Measurements from ENCODE around the gene MACROH2A1. TPM values are rescaled to one million over a fixed set of nuclear protein-coding genes. Genes with fewer than 3 reads are reported as not detected.

Gene MACROH2A1
- total and polyA plus RNA-seq, 2 donors from 2014 or later, result 99.4 to 144 TPM

DNA sequence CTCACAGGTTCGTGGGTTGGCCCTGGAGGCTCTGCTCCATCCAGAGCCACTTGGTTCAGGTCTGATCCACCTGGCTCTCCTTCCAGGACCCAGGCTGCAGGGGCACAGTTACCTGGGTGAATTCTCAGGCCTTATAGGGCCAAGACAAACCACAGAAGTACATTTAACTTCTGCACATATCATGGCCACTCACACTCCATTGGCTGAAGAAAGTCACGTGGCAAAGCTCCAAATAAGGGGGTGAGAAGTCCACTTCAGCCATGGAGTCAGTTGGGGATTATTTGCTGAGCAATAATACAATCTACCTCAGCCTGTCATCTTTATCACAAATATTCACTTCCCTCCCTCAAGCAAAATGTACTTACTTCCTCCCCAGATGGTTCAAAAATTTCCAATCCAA lies 83.6 kb downstream of the MACROH2A1 start:
- H3K36me3 ChIP-seq (ENCODE audit: control insufficient read depth in 2 of 3, insufficient read depth in 3 of 3, low read length in 3 of 3), result no peaks in the 10 kb centered on the region
- H3K27me3 ChIP-seq (ENCODE audit: control insufficient read depth, insufficient read depth, low read length), result no peaks in the 10 kb centered on the region
- no peaks in the 10 kb centered on the region for H3K9me3 ChIP-seq (ENCODE audit: control insufficient read depth in 2 of 3, insufficient read depth in 1 of 3, low read length in 3 of 3)
- DNase-seq, result no peak
- H3K4me1 ChIP-seq (ENCODE audit: control insufficient read depth in 2 of 3, insufficient read depth in 2 of 3, low read depth in 1 of 3, low read length in 3 of 3), result no peaks in the 10 kb centered on the region
- H3K27ac ChIP-seq (ENCODE audit: low read depth in 2 of 2, low read length in 2 of 2), result no peak overlapping the region
- TF ChIP-seq, protein P1, sequence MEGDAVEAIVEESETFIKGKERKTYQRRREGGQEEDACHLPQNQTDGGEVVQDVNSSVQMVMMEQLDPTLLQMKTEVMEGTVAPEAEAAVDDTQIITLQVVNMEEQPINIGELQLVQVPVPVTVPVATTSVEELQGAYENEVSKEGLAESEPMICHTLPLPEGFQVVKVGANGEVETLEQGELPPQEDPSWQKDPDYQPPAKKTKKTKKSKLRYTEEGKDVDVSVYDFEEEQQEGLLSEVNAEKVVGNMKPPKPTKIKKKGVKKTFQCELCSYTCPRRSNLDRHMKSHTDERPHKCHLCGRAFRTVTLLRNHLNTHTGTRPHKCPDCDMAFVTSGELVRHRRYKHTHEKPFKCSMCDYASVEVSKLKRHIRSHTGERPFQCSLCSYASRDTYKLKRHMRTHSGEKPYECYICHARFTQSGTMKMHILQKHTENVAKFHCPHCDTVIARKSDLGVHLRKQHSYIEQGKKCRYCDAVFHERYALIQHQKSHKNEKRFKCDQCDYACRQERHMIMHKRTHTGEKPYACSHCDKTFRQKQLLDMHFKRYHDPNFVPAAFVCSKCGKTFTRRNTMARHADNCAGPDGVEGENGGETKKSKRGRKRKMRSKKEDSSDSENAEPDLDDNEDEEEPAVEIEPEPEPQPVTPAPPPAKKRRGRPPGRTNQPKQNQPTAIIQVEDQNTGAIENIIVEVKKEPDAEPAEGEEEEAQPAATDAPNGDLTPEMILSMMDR (IDR thresholded peaks at IDR 0.05; ENCODE audit: borderline replicate concordance, extremely low read depth, insufficient read depth), result no peak
- H3K9ac ChIP-seq (ENCODE audit: low read length in 3 of 3), result no peak overlapping the region
- intact Hi-C loops (cut with DNase I), result no loop called here
- no peak overlapping the region for H3K4me3 ChIP-seq (ENCODE audit: low read length in 3 of 3)
- FAIRE-seq, result no peak

DNA sequence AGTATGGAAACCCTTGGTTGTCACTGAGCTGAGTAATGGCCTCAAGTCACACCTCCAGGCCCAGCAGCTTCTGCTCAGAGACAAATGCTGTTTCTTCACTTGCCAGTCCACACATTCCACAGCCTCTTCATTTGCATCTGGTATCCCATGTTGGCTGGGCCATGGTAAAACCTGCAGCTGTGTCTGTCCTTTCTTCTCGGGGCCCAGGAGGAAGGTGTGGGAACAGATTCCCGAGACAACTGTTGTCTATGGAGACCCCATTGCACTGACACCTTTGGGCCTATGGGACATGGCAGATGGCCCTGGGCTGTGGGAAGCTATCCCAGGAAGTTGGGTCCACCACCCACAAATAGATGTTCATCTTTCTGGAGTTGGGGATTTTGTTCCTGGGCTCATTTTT lies 85.1 kb downstream of the MACROH2A1 start:
- no peak for FAIRE-seq

DNA sequence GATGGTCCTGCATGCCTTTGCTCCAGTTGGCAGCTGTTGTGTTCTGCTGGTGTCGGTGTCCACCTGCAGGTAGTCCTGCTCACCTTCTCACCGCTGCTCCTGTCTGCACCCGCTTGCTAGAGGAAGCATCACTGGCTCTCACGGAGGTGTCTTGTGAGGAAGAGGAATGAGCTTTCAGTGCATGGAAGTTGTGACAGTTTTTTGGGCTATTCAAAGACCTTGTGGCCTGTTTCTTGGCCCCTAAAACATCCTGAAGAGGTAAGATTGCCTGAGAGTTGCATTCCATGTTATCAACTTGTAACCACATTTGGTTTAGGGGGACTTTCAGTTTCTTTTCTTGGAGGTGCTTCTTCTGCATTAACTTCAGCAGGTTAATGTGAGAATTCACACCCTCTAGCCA lies 85.6 kb downstream of the MACROH2A1 start:
- Histone ChIP-seq H3K4me1 (ENCODE audit: control insufficient read depth in 2 of 3, insufficient read depth in 2 of 3, low read depth in 1 of 3, low read length in 3 of 3) (no peaks in the 10 kb centered on the region), H3K9me3 (ENCODE audit: control insufficient read depth in 2 of 3, insufficient read depth in 1 of 3, low read length in 3 of 3) (no peaks in the 10 kb centered on the region), H3K36me3 (ENCODE audit: control insufficient read depth in 2 of 3, insufficient read depth in 3 of 3, low read length in 3 of 3) (no peaks in the 10 kb centered on the region), H3K27ac (ENCODE audit: low read depth in 2 of 2, low read length in 2 of 2) (no peak overlapping the region), H3K9ac (ENCODE audit: low read length in 3 of 3) (no peak overlapping the region), H3K27me3 (ENCODE audit: control insufficient read depth, insufficient read depth, low read length) (no peaks in the 10 kb centered on the region), H3K4me3 (ENCODE audit: low read length in 3 of 3) (no peak overlapping the region)
- TF ChIP-seq, protein P1 (IDR thresholded peaks at IDR 0.05; ENCODE audit: borderline replicate concordance, extremely low read depth, insufficient read depth), result no peak
- intact Hi-C loops (cut with DNase I), result no loop called here
- FAIRE-seq (no peak), DNase-seq (no peak)

More for the DNA sequence above, 85.1 kb downstream of the MACROH2A1 start:
- TF ChIP-seq, protein P1 (IDR thresholded peaks at IDR 0.05; ENCODE audit: borderline replicate concordance, extremely low read depth, insufficient read depth), result no peak
- Histone ChIP-seq H3K27me3 (ENCODE audit: control insufficient read depth, insufficient read depth, low read length) (no peaks in the 10 kb centered on the region), H3K4me3 (ENCODE audit: low read length in 3 of 3) (no peak overlapping the region), H3K9me3 (ENCODE audit: control insufficient read depth in 2 of 3, insufficient read depth in 1 of 3, low read length in 3 of 3) (no peaks in the 10 kb centered on the region), H3K4me1 (ENCODE audit: control insufficient read depth in 2 of 3, insufficient read depth in 2 of 3, low read depth in 1 of 3, low read length in 3 of 3) (no peaks in the 10 kb centered on the region), H3K27ac (ENCODE audit: low read depth in 2 of 2, low read length in 2 of 2) (no peak overlapping the region), H3K36me3 (ENCODE audit: control insufficient read depth in 2 of 3, insufficient read depth in 3 of 3, low read length in 3 of 3) (no peaks in the 10 kb centered on the region), H3K9ac (ENCODE audit: low read length in 3 of 3) (no peak overlapping the region)
- no peak for DNase-seq
- intact Hi-C loops (cut with DNase I), result no loop called here

DNA sequence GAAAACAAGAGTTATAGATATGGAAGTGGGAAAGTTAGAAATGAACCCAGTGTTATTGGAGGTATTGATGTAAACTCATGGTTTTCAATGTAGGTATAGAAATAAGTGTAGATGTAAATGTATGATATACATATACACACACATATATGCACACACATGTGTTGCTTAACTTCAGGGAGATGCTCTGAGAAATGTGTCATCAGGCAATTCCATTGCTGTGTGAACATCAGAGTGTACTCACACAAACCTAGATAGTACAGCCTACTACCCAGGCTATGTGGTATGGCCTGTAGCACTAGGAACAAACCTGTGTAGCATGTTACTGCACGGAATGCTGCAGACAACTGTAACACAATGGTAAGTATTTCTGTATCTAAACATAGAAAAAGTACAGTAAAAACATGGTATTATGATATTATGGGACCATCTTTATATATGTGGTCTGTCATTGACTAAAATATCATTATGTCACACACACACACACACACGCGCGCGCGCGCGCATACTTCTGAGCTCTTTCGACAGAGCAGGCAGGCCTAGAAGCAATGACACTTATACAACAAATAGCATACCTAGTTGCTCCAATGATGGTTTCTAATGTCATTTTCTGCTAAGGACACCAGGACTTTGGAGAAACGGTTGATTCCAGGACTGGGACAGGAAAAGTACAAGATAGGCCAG lies 86.6 kb downstream of the MACROH2A1 start:
- Histone ChIP-seq H3K4me1 (ENCODE audit: control insufficient read depth in 2 of 3, insufficient read depth in 2 of 3, low read depth in 1 of 3, low read length in 3 of 3) (no peaks in the 10 kb centered on the region), H3K27me3 (ENCODE audit: control insufficient read depth, insufficient read depth, low read length) (no peaks in the 10 kb centered on the region), H3K9me3 (ENCODE audit: control insufficient read depth in 2 of 3, insufficient read depth in 1 of 3, low read length in 3 of 3) (no peaks in the 10 kb centered on the region), H3K27ac (ENCODE audit: low read depth in 2 of 2, low read length in 2 of 2) (no peak overlapping the region), H3K4me3 (ENCODE audit: low read length in 3 of 3) (no peak overlapping the region), H3K9ac (ENCODE audit: low read length in 3 of 3) (no peak overlapping the region), H3K36me3 (ENCODE audit: control insufficient read depth in 2 of 3, insufficient read depth in 3 of 3, low read length in 3 of 3) (no peaks in the 10 kb centered on the region)
- TF ChIP-seq, protein P1 (IDR thresholded peaks at IDR 0.05; ENCODE audit: borderline replicate concordance, extremely low read depth, insufficient read depth), result no peak
- DNase-seq (no peak), FAIRE-seq (no peak)
- intact Hi-C loops (cut with DNase I), result no loop called here
